HG02870 (cell line): ENCODE measurements around the gene POC1A.

Experiments used
- ATAC-seq: cut with Tn5 transposase; IDR thresholded peaks from one replicate; pipeline ENCODE4 v1.9.1; 2021; ENCODE audit warnings: mild to moderate bottlenecking, moderate library complexity; ENCODE audit not compliant: unreplicated experiment

The POC1A gene

GRCh38 chr3:52132930-52133329 is 21.3 kb downstream of the POC1A start:
- ATAC-seq, result no peak

GRCh38 chr3:52132041-52132440 is 22.2 kb downstream of the POC1A start:
- no peak for ATAC-seq

GRCh38 chr3:52130966-52131622 is 23.1 kb downstream of the POC1A start:
- no peak for ATAC-seq

GRCh38 chr3:52128118-52128683 is 26.0 kb downstream of the POC1A start:
- ATAC-seq, result no peak

- no peak for ATAC-seq
Observed at GRCh38 chr3:52126500-52126899, 27.7 kb downstream of the POC1A start.

- ATAC-seq, result no peak
Observed at GRCh38 chr3:52126036-52126435, 28.2 kb downstream of the POC1A start.

GRCh38 chr3:52124766-52125165 is 29.5 kb downstream of the POC1A start:
- ATAC-seq, result no peak

- ATAC-seq, result no peak
Observed at GRCh38 chr3:52124126-52124525, 30.1 kb downstream of the POC1A start.

- no peak for ATAC-seq
Observed at GRCh38 chr3:52123106-52123725, 31.0 kb downstream of the POC1A start.

GRCh38 chr3:52122491-52122890 is 31.7 kb downstream of the POC1A start:
- no peak for ATAC-seq

GRCh38 chr3:52121813-52122212 is 32.4 kb downstream of the POC1A start:
- no peak for ATAC-seq

GRCh38 chr3:52121464-52121805 is 32.8 kb downstream of the POC1A start:
- ATAC-seq, result no peak

- ATAC-seq, result no peak
Observed at GRCh38 chr3:52120556-52121463, 33.4 kb downstream of the POC1A start.

- no peak for ATAC-seq
Observed at GRCh38 chr3:52119826-52120225, 34.4 kb downstream of the POC1A start.

- no peak for ATAC-seq
Observed at GRCh38 chr3:52119099-52119498, 35.1 kb downstream of the POC1A start.

GRCh38 chr3:52118156-52118875 is 35.9 kb downstream of the POC1A start:
- no peak for ATAC-seq

GRCh38 chr3:52117537-52117936 is 36.7 kb downstream of the POC1A start:
- ATAC-seq, result no peak

- ATAC-seq, result no peak
Observed at GRCh38 chr3:52112056-52112455, 42.2 kb downstream of the POC1A start.

- ATAC-seq, result no peak
Observed at GRCh38 chr3:52110502-52110901, 43.7 kb downstream of the POC1A start.

GRCh38 chr3:52109611-52110301 is 44.5 kb downstream of the POC1A start:
- ATAC-seq, result no peak
